Right lobe of liver (tissue), 4 donors: ENCODE results near the gene SYT15.
"Not testable (repeated sequence)": the region's sequence is repeated elsewhere in the genome, so short reads cannot be mapped to it uniquely, and the experiment has no call there.

ENCODE experiments used
- POLR2A ChIP-seq: fragments of 450-650 bp; IDR thresholded peaks from one replicate; pipeline ENCODE4 v1.6.1; 2017; ENCODE audit warnings: antibody characterized with exemption, mild to moderate bottlenecking
- TF ChIP-seq, protein P1 (sequence below), 4 donors: fragments of 200-600 bp in 3 of 4; fragments of 450-650 bp in 1 of 4; IDR thresholded peaks; one replicate each; pipeline versions ENCODE4 v1.5.1 to v1.8.0; 2016 to 2022; ENCODE audit warnings: antibody characterized with exemption in 4 of 4, mild to moderate bottlenecking in 2 of 4
- donor health status: DM: no; HTN: no; CAD: no.
- donor health status: DM: no; HTN: no; CAD: no.
- donor health status: DM: no; HTN: yes; CAD: no.

GRCh38 chr10:46567151-46567550 is 11.8 kb upstream of the SYT15 start:
- TF ChIP-seq, protein P1, sequence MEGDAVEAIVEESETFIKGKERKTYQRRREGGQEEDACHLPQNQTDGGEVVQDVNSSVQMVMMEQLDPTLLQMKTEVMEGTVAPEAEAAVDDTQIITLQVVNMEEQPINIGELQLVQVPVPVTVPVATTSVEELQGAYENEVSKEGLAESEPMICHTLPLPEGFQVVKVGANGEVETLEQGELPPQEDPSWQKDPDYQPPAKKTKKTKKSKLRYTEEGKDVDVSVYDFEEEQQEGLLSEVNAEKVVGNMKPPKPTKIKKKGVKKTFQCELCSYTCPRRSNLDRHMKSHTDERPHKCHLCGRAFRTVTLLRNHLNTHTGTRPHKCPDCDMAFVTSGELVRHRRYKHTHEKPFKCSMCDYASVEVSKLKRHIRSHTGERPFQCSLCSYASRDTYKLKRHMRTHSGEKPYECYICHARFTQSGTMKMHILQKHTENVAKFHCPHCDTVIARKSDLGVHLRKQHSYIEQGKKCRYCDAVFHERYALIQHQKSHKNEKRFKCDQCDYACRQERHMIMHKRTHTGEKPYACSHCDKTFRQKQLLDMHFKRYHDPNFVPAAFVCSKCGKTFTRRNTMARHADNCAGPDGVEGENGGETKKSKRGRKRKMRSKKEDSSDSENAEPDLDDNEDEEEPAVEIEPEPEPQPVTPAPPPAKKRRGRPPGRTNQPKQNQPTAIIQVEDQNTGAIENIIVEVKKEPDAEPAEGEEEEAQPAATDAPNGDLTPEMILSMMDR (IDR thresholded peaks at IDR 0.05), result not testable (repeated sequence)
- TF ChIP-seq POLR2A, result not testable (repeated sequence)
